ENCODE data around the gene CSF3. TPM values are rescaled to one million over a fixed set of nuclear protein-coding genes. Genes with fewer than 3 reads are reported as not detected.
A peak's percentile ranks its signal among the peaks of the same experiment; 100 is the strongest.
"Not testable (repeated sequence)": the region's sequence is repeated elsewhere in the genome, so short reads cannot be mapped to it uniquely, and the experiment has no call there.

The CSF3 gene
- total RNA-seq, 2 experiments from 2014 or later, result not detected

DNA sequence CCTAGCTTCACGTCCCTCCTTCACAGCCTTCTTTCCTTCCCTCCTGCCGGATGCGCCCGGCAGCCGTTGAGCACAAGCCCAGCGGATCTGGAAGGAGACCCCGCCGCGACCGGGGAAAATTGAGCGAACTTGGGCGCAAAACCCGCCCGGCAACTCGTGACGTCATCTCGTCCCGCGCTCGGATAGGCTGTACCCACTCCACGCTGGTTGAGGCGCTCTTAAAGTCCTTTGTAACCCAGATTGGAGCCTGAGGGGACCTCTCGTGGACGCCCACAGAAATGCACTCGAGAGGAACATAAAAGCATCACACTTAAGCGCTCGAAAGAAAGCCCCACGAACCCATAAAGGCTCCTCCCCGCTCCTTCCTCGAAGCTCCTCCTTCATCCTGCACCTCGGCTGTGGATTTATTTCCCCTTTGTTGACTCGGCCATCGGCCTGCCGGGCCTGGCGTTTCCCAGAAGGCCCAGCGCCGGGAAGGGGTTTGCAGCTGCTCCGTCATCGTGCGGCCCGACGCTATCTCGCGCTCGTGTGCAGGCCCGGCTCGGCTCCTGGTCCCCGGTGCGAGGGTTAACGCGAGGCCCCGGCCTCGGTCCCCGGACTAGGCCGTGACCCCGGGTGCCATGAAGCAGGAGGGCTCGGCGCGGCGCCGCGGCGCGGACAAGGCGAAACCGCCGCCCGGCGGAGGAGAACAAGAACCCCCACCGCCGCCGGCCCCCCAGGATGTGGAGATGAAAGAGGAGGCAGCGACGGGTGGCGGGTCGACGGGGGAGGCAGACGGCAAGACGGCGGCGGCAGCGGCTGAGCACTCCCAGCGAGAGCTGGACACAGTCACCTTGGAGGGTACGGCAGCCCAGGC lies 34.7 kb upstream of the CSF3 start, which contains the start of gene PSMD3:
TSS of gene PSMD3 (plus strand) at position 457 of the 856 bp plus-strand sequence. CDS start at position 621, 164 bp downstream.
- Mint-ChIP-seq H3K9me3 (no peaks in the 10 kb centered on the region), H3K27ac (peak within 1 kb of the TSS; percentile 94), H3K4me1 (peaks cover 27% of the 10 kb centered on the region), H3K36me3 (peaks cover 3% of the 10 kb centered on the region), H3K27me3 (peaks cover 22% of the 10 kb centered on the region), H3K4me3 (peak within 1 kb of the TSS; percentile 97)
- DNase-seq (peak; percentile 94), ATAC-seq (ENCODE audit: low read depth) (peak; percentile 94)
- POLR2A ChIA-PET, result interaction anchor here (0.6 to 2.7 kb wide), 31 partner anchors 9 to 519 kb away, joined by 3 to 23 read pairs (median 4); partner anchors contain the start of genes CDK12, IKZF3, LRRC3C and MIEN1

DNA sequence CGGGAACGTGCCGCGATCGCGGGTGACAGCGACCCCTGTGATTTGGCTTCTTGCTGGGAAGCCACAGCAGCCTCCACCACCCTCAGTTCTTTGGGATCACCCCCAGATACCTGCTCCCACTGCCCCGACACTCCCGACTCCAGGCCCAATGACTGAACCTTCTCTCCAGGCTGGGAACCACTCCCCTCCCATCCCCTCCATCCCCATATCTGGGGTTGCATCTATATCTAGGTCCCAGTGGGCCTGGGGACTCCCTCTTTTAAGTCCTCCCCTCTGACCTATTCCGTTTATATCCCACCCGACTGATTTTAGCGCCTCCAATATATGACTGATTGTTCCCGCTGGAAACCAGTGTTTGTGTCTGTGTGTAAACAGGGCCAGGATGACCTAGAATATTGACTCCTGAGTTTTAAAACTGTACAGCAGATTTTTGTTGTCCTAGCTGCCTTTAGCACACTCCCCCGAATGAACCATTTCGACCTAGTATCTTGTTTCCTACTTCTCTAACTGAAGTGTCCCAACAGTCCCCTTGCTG lies 34.0 kb upstream of the CSF3 start:
- no peak for DNase-seq
- H3K9me3 Mint-ChIP-seq, result no peaks in the 10 kb centered on the region
- POLR2A ChIA-PET, result interaction anchor here (0.7 to 2.2 kb wide), 21 partner anchors 8 to 520 kb away, joined by 3 to 23 read pairs (median 4); partner anchors contain the start of genes CDK12, IKZF3, LRRC3C and MSL1

DNA sequence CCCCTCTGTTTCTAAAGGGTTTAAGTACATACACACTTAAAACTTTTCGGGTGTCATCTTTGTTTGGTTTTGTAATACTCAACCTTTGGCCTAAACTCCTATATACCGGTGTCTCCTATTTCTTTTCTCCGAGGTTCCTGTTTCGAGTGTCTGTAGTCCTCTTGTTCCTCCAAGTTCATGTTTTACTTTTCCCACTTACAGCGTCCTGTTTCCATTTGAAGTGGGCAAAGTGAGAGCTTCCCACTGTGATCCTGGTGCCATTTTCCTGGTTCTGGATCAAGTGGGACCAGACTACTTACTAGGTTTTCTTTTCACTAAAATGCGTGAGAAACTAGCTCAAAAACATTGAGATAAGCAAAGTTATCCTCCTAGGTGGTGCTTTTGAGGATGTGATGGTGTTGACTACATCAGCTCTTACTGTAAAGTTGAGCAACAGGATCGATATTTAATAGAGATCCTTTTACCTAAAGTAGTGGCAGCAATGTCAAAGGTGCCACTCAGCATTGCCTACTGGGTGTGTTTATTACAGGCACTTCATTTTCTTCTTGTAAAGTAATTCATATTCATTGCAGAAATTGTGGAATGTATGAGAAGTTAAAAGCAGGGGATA lies 33.4 kb upstream of the CSF3 start:
- Mint-ChIP-seq H3K4me3 (peak overlapping the region; percentile 97), H3K27me3 (peaks cover 13% of the 10 kb centered on the region), H3K27ac (peak overlapping the region; percentile 94), H3K36me3 (peaks cover 7% of the 10 kb centered on the region), H3K4me1 (peaks cover 27% of the 10 kb centered on the region), H3K9me3 (no peaks in the 10 kb centered on the region)
- no peak for ATAC-seq (ENCODE audit: low read depth)
- POLR2A ChIA-PET, result interaction anchor here (0.6 to 1.1 kb wide), 2 partner anchors 45 to 121 kb away, joined by 3 to 4 read pairs; no protein-coding TSS in a partner anchor
- no peak for DNase-seq

More for the DNA sequence above, 34.0 kb upstream of the CSF3 start:
- Mint-ChIP-seq H3K4me3 (peak overlapping the region; percentile 97), H3K36me3 (peaks cover 5% of the 10 kb centered on the region), H3K27ac (peak overlapping the region; percentile 94), H3K27me3 (peaks cover 18% of the 10 kb centered on the region), H3K4me1 (peaks cover 27% of the 10 kb centered on the region)
- no peak for ATAC-seq (ENCODE audit: low read depth)

DNA sequence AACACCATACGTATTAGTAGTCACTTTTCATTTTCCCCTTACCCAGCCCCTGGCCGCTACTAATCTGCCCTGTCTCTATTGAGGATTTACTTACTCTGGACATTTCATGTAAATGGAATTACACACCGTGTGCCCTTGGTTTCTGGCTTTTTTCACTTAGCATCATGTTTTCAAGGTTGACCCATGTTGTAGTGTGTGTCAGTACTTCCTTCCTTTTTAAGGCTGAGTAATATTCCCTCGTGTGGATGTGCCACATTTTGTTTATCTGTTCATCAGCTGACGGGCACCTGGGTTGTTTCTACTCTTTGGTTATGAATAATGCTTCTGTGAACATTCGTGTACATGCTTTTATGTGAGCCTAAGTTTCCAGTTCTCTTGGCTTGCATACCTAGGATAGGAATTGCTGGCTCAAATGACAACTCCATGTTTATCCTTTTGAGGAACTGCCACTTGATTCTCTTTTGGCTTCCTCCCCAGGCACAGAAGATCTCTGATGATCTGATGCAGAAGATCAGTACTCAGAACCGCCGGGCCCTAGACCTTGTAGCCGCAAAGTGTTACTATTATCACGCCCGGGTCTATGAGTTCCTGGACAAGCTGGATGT lies 26.9 kb upstream of the CSF3 start:
- peaks cover 24% of the 10 kb centered on the region for H3K36me3 Mint-ChIP-seq
- ATAC-seq (ENCODE audit: low read depth), result no peak
- no peaks in the 10 kb centered on the region for H3K27me3 Mint-ChIP-seq
- peaks cover 2% of the 10 kb centered on the region for H3K4me1 Mint-ChIP-seq
- POLR2A ChIA-PET, result interaction anchor here (0.5 kb wide), 1 partner anchor 161 kb away, joined by 3 read pairs; no protein-coding TSS in a partner anchor
- DNase-seq, result no peak
- no peak overlapping the region for H3K27ac Mint-ChIP-seq
- H3K4me3 Mint-ChIP-seq, result no peak overlapping the region
- H3K9me3 Mint-ChIP-seq, result no peaks in the 10 kb centered on the region

DNA sequence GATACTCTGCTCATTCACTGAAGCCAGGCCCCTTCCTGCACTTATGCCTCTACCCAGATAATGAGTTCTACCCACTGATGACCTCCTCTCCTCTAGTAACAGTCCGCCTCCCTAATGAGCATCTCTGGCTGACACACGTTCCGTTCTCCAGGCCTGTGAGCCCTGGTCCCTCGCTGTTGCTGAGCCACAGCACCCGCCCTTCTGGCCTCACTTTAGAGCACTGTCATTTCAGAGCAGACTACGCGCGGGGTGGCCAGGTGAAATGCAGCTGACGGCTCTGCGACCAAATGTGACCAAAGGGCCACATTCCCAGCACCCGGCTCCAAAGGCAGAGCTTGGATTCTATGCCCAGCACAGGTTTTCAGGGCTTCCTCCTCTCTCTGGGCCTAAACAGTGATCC lies 20.8 kb upstream of the CSF3 start:
- no peak overlapping the region for H3K27ac Mint-ChIP-seq
- H3K9me3 Mint-ChIP-seq, result no peaks in the 10 kb centered on the region
- H3K4me3 Mint-ChIP-seq, result no peak overlapping the region
- no peaks in the 10 kb centered on the region for H3K4me1 Mint-ChIP-seq
- ATAC-seq (ENCODE audit: low read depth) (no peak), DNase-seq (no peak)
- H3K36me3 Mint-ChIP-seq, result peaks cover 28% of the 10 kb centered on the region
- H3K27me3 Mint-ChIP-seq, result no peaks in the 10 kb centered on the region
- POLR2A ChIA-PET, result no interaction called here

DNA sequence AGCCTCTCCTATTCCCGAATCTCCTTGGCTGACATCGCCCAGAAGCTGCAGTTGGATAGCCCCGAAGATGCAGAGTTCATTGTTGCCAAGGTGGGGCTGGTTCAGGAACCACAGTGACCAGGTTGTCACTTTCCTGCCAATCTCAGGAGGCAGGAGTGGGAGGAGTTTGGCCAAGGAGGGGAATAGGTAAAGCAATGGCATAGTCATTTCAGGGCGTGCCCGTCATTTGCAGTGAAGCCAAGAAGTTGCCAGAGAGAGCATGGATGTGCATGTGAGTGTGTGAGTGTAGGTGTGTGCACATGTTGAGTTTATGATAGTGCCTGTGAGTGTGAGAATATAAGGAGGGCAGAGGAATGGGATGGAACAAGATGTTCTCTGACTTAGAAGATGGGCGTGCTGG lies 19.8 kb upstream of the CSF3 start:
- POLR2A ChIA-PET, result no interaction called here
- H3K36me3 Mint-ChIP-seq, result peaks cover 28% of the 10 kb centered on the region
- H3K9me3 Mint-ChIP-seq, result no peaks in the 10 kb centered on the region
- no peak for ATAC-seq (ENCODE audit: low read depth)
- no peak for DNase-seq
- H3K4me1 Mint-ChIP-seq, result no peaks in the 10 kb centered on the region
- no peak overlapping the region for H3K27ac Mint-ChIP-seq
- no peak overlapping the region for H3K4me3 Mint-ChIP-seq
- H3K27me3 Mint-ChIP-seq, result no peaks in the 10 kb centered on the region

DNA sequence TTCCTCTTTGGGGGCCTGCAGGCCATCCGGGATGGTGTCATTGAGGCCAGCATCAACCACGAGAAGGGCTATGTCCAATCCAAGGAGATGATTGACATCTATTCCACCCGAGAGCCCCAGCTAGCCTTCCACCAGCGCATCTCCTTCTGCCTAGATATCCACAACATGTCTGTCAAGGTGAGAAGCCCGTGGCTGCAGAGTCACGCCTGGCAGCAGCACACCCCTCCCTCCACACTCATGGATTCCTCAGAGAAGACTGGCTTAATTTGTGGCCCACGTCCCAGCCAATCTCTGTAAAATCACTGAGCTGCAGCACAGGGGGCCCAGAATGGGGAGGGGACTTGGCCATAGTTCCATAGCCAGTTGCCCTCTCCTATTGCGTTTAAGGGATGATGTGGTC lies 19.1 kb upstream of the CSF3 start:
- no peaks in the 10 kb centered on the region for H3K27me3 Mint-ChIP-seq
- H3K4me1 Mint-ChIP-seq, result no peaks in the 10 kb centered on the region
- peaks cover 28% of the 10 kb centered on the region for H3K36me3 Mint-ChIP-seq
- no peaks in the 10 kb centered on the region for H3K9me3 Mint-ChIP-seq
- POLR2A ChIA-PET, result interaction anchor here (1.2 kb wide), 1 partner anchor 16 kb away, joined by 3 read pairs; the partner anchor contains the start of gene PSMD3
- DNase-seq (no peak), ATAC-seq (ENCODE audit: low read depth) (no peak)
- no peak overlapping the region for H3K27ac Mint-ChIP-seq
- H3K4me3 Mint-ChIP-seq, result no peak overlapping the region

DNA sequence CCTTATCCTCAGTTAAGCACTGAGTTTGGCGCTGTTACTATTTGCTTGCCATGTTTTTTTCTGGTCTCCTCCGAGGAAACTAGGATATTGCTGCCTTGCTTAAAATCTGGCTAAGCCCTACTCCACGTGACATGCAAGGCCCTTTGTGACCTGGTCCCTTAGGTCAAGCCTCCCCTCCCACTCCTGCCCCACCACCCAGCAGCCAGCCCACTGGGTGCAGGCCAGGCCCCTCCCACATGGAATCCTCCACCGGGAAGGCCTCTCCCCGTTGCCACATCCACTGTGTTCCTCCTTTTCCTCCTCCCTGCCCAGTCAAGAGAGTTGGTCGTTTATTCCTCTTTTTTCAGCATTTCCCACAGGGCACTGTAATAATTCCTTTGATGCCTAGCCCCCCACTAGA lies 18.4 kb upstream of the CSF3 start:
- no peak overlapping the region for H3K4me3 Mint-ChIP-seq
- no peak for ATAC-seq (ENCODE audit: low read depth)
- no peak for DNase-seq
- H3K36me3 Mint-ChIP-seq, result peaks cover 24% of the 10 kb centered on the region
- H3K27me3 Mint-ChIP-seq, result no peaks in the 10 kb centered on the region
- H3K4me1 Mint-ChIP-seq, result no peaks in the 10 kb centered on the region
- no peaks in the 10 kb centered on the region for H3K9me3 Mint-ChIP-seq
- no peak overlapping the region for H3K27ac Mint-ChIP-seq
- POLR2A ChIA-PET, result interaction anchor here (0.9 to 1.2 kb wide), 2 partner anchors 17 kb away, joined by 3 read pairs; partner anchors contain the start of gene PSMD3

DNA sequence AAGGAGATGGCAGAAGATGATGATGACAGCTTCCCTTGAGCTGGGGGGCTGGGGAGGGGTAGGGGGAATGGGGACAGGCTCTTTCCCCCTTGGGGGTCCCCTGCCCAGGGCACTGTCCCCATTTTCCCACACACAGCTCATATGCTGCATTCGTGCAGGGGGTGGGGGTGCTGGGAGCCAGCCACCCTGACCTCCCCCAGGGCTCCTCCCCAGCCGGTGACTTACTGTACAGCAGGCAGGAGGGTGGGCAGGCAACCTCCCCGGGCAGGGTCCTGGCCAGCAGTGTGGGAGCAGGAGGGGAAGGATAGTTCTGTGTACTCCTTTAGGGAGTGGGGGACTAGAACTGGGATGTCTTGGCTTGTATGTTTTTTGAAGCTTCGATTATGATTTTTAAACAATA lies 17.7 kb upstream of the CSF3 start:
- no peak overlapping the region for H3K27ac Mint-ChIP-seq
- H3K4me3 Mint-ChIP-seq, result no peak overlapping the region
- peaks cover 22% of the 10 kb centered on the region for H3K36me3 Mint-ChIP-seq
- H3K9me3 Mint-ChIP-seq, result no peaks in the 10 kb centered on the region
- H3K27me3 Mint-ChIP-seq, result no peaks in the 10 kb centered on the region
- H3K4me1 Mint-ChIP-seq, result no peaks in the 10 kb centered on the region
- no peak for ATAC-seq (ENCODE audit: low read depth)
- POLR2A ChIA-PET, result interaction anchor here (0.9 to 1.2 kb wide), 2 partner anchors 16 to 17 kb away, joined by 3 read pairs; partner anchors contain the start of gene PSMD3
- no peak for DNase-seq

DNA sequence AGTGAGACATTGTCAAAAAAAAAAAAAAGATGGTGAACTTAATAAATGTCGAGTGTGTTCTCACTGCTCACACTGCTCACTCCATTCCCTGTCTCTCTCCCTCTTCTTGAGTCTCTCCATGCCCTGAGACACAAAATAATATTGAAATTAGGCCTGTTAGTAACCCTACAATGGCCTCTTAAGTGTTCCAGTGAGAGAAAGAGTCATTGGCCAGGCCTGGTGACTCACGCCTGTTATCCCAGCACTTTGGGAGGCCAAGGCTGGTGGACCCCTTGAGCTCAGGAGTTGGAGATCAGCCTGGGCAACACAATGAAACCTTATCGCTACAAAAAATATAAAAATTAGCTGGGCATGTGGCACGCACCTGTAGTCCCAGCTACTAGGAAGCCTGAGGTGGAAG lies 16.2 kb upstream of the CSF3 start:
- POLR2A ChIA-PET, result interaction anchor here (0.9 kb wide), 1 partner anchor 9 kb away, joined by 4 read pairs; no protein-coding TSS in a partner anchor
- ATAC-seq (ENCODE audit: low read depth), result no peak
- Mint-ChIP-seq H3K27me3 (no peaks in the 10 kb centered on the region), H3K4me3 (no peak overlapping the region), H3K9me3 (no peaks in the 10 kb centered on the region), H3K36me3 (peaks cover 21% of the 10 kb centered on the region), H3K27ac (no peak overlapping the region), H3K4me1 (no peaks in the 10 kb centered on the region)
- DNase-seq, result no peak

DNA sequence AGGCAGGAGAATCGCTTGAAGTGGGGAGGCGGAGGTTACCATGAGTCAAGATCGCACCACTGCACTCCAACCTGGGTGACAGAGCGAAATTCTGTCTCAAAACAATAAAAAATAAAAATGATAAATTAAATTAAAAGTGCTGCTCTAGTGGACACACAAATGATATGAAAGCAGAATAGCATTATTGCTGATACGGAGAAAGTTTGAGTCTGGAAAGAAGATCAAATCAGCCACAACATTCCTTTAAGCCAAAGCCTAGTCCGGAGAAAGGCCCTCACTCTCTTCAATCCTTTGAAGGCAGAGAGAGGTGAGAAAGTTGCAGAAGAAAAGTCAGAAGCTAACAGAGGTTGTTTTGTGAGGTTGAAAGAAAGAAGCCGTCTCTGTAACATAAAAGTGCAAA lies 15.1 kb upstream of the CSF3 start:
- Mint-ChIP-seq H3K4me1 (no peaks in the 10 kb centered on the region), H3K27me3 (no peaks in the 10 kb centered on the region), H3K36me3 (peaks cover 15% of the 10 kb centered on the region), H3K9me3 (no peaks in the 10 kb centered on the region), H3K27ac (no peak overlapping the region), H3K4me3 (no peak overlapping the region)
- DNase-seq (no peak), ATAC-seq (ENCODE audit: low read depth) (no peak)
- POLR2A ChIA-PET, result no interaction called here

DNA sequence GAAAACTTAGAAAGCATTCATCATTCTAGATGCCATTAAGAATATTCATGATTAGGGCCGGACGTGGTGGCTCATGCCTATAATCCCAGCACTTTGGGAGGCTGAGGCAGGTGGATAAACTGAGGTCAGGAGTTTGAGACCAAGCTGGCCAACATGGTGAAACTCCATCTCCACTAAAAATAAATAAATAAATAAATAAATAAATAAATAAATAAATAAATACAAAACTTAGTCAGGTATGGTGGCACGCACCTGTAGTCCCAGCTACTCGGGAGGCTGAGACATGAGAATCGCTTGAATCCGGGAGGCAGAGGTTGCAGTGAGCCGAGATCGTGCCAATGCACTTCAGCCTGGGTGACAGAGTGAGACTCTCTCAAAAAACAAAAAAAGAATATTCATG lies 13.9 kb upstream of the CSF3 start:
- H3K4me1 Mint-ChIP-seq; POLR2A ChIA-PET; H3K36me3 Mint-ChIP-seq; H3K4me3 Mint-ChIP-seq; ATAC-seq (ENCODE audit: low read depth); H3K27me3 Mint-ChIP-seq; H3K9me3 Mint-ChIP-seq; H3K27ac Mint-ChIP-seq; DNase-seq: not testable (repeated sequence)

DNA sequence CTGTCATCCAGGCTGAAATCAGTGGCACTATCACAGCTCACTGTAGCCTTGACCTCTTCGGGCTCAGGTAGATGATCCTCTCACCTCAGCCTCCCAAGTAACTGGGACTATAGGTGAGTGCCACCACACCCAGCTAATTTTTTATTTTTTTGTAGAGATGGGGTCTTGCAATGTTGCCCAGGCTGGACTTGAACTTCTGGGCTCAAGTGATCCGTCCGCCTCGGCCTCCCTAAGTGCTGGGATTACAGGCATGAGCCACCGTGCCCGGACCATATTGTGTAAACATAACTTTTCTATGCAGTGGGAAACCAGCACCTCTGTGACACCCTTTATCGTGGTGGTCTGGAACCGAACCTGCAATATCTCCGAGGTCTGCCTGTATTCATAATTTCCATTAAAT lies 11.2 kb upstream of the CSF3 start:
- Mint-ChIP-seq H3K36me3 (no peaks in the 10 kb centered on the region), H3K27ac (no peak overlapping the region), H3K27me3 (no peaks in the 10 kb centered on the region), H3K9me3 (no peaks in the 10 kb centered on the region), H3K4me3 (no peak overlapping the region), H3K4me1 (no peaks in the 10 kb centered on the region)
- DNase-seq (no peak), ATAC-seq (ENCODE audit: low read depth) (no peak)
- POLR2A ChIA-PET, result no interaction called here
